ENCODE results near the gene TMEM37.
A peak's percentile ranks its signal among the peaks of the same experiment; 100 is the strongest.

The TMEM37 gene

GRCh38 chr2:119463990-119464389, 32.3 kb downstream of the TMEM37 start:
- DNase-seq (ENCODE audit: low read depth, low spot score), result no peak
- in situ Hi-C loops (cut with HindIII; ENCODE audit: low sequenced_read_pairs), result no loop called here
- H3K4me3 ChIP-seq (ENCODE audit: low read depth, low read length), result no peak overlapping the region
- TF ChIP-seq, protein P1, sequence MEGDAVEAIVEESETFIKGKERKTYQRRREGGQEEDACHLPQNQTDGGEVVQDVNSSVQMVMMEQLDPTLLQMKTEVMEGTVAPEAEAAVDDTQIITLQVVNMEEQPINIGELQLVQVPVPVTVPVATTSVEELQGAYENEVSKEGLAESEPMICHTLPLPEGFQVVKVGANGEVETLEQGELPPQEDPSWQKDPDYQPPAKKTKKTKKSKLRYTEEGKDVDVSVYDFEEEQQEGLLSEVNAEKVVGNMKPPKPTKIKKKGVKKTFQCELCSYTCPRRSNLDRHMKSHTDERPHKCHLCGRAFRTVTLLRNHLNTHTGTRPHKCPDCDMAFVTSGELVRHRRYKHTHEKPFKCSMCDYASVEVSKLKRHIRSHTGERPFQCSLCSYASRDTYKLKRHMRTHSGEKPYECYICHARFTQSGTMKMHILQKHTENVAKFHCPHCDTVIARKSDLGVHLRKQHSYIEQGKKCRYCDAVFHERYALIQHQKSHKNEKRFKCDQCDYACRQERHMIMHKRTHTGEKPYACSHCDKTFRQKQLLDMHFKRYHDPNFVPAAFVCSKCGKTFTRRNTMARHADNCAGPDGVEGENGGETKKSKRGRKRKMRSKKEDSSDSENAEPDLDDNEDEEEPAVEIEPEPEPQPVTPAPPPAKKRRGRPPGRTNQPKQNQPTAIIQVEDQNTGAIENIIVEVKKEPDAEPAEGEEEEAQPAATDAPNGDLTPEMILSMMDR (IDR thresholded peaks at IDR 0.05; ENCODE audit: low read depth, low read length), result no peak

GRCh38 chr2:119464981-119465380, 33.3 kb downstream of the TMEM37 start:
- no peak overlapping the region for H3K4me3 ChIP-seq (ENCODE audit: low read depth, low read length)
- TF ChIP-seq, protein P1 (IDR thresholded peaks at IDR 0.05; ENCODE audit: low read depth, low read length), result no peak
- in situ Hi-C loops (cut with HindIII; ENCODE audit: low sequenced_read_pairs), result no loop called here
- DNase-seq (ENCODE audit: low read depth, low spot score), result no peak

GRCh38 chr2:119465687-119466086, 34.0 kb downstream of the TMEM37 start:
- DNase-seq (ENCODE audit: low read depth, low spot score), result no peak
- TF ChIP-seq, protein P1 (IDR thresholded peaks at IDR 0.05; ENCODE audit: low read depth, low read length), result no peak
- in situ Hi-C loops (cut with HindIII; ENCODE audit: low sequenced_read_pairs), result no loop called here

GRCh38 chr2:119466373-119466772, 34.7 kb downstream of the TMEM37 start:
- TF ChIP-seq, protein P1 (IDR thresholded peaks at IDR 0.05; ENCODE audit: low read depth, low read length), result no peak
- no peak for DNase-seq (ENCODE audit: low read depth, low spot score)
- no peak overlapping the region for H3K4me3 ChIP-seq (ENCODE audit: low read depth, low read length)
- in situ Hi-C loops (cut with HindIII; ENCODE audit: low sequenced_read_pairs), result no loop called here

More at GRCh38 chr2:119465687-119466086, 34.0 kb downstream of the TMEM37 start:
- no peak overlapping the region for H3K4me3 ChIP-seq (ENCODE audit: low read depth, low read length)

- TF ChIP-seq, protein P1 (IDR thresholded peaks at IDR 0.05; ENCODE audit: low read depth, low read length), result no peak
- DNase-seq (ENCODE audit: low read depth, low spot score), result peak; percentile 43
- H3K4me3 ChIP-seq (ENCODE audit: low read depth, low read length), result no peak overlapping the region
- in situ Hi-C loops (cut with HindIII; ENCODE audit: low sequenced_read_pairs), result no loop called here
Measured at GRCh38 chr2:119468154-119468955, 36.7 kb downstream of the TMEM37 start.

DNA sequence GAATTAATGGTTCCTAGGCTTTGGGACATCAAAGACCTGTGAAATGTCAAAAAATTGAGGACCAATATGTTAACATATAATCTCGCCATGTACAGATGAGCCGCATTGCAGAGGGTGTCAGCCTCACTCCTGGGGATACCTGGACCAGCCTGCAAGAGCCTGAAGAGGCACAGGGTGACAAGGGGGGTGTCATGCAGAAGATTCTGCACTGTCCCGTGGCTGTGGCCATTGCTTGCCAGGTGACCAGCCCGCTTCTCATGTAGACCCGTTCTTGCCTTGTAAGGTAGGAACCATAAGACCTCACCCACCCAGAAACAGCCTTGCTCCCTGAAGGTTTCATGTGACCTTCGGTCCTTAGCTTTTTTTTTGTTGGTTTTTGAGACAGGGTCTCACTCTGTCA, 37.5 kb downstream of the TMEM37 start:
- in situ Hi-C loops (cut with HindIII; ENCODE audit: low sequenced_read_pairs), result no loop called here
- TF ChIP-seq, protein P1 (IDR thresholded peaks at IDR 0.05; ENCODE audit: low read depth, low read length), result no peak
- DNase-seq (ENCODE audit: low read depth, low spot score), result no peak
- no peak overlapping the region for H3K4me3 ChIP-seq (ENCODE audit: low read depth, low read length)
